ENCODE data around the gene LRRC10B. TPM values are rescaled to one million over a fixed set of nuclear protein-coding genes. Genes with fewer than 3 reads are reported as not detected.
"Not testable (repeated sequence)": the region's sequence is repeated elsewhere in the genome, so short reads cannot be mapped to it uniquely, and the experiment has no call there.

LRRC10B gene
- polyA plus RNA-seq, 3 donors from 2014 or later: not detected

- DNase-seq; H3K27ac Mint-ChIP-seq; H3K27me3 Mint-ChIP-seq (ENCODE audit: low read depth in 3 of 3): not testable (repeated sequence)
These were observed 29.0 kb upstream of the LRRC10B start for GRCh38 chr11:61479360-61480058.

GRCh38 chr11:61480261-61480993, 28.1 kb upstream of the LRRC10B start:
- H3K27me3 Mint-ChIP-seq (ENCODE audit: low read depth in 3 of 3): peaks cover 0 to 2% (median 1%) of the 10 kb centered on the region in 3 donors
- no peaks in the 10 kb centered on the region for H3K36me3 Mint-ChIP-seq
- peaks cover 6 to 7% of the 10 kb centered on the region in 2 donors for H3K4me1 Mint-ChIP-seq
- H3K9me3 Mint-ChIP-seq: no peaks in the 10 kb centered on the region
- peak overlapping the region in 1 of 6 donors; percentile 11 for H3K27ac Mint-ChIP-seq
- no peak overlapping the region for H3K4me3 Mint-ChIP-seq
- no peak for DNase-seq

More at GRCh38 chr11:61479360-61480058, 29.0 kb upstream of the LRRC10B start:
- H3K9me3 Mint-ChIP-seq, H3K36me3 Mint-ChIP-seq, H3K4me3 Mint-ChIP-seq, H3K4me1 Mint-ChIP-seq: not testable (repeated sequence)

- Mint-ChIP-seq H3K4me1 (peaks cover 6 to 7% of the 10 kb centered on the region in 2 donors), H3K27ac (peak overlapping the region in 1 of 6 donors; percentile 11), H3K27me3 (ENCODE audit: low read depth in 3 of 3) (peaks cover 0 to 2% (median 1%) of the 10 kb centered on the region in 3 donors), H3K36me3 (no peaks in the 10 kb centered on the region), H3K9me3 (no peaks in the 10 kb centered on the region), H3K4me3 (no peak overlapping the region)
- DNase-seq: no peak
These were observed 27.6 kb upstream of the LRRC10B start for GRCh38 chr11:61480994-61481335.

- H3K27ac Mint-ChIP-seq: no peak overlapping the region
- DNase-seq: no peak
- no peak overlapping the region for H3K4me3 Mint-ChIP-seq
- H3K9me3 Mint-ChIP-seq: no peaks in the 10 kb centered on the region
- no peaks in the 10 kb centered on the region for H3K36me3 Mint-ChIP-seq
- peaks cover 6 to 7% of the 10 kb centered on the region in 2 donors for H3K4me1 Mint-ChIP-seq
- peaks cover 0 to 3% (median 2%) of the 10 kb centered on the region in 3 donors for H3K27me3 Mint-ChIP-seq (ENCODE audit: low read depth in 3 of 3)
These were observed 26.7 kb upstream of the LRRC10B start for GRCh38 chr11:61481806-61482205.

- H3K9me3 Mint-ChIP-seq: no peaks in the 10 kb centered on the region
- no peak overlapping the region for H3K27ac Mint-ChIP-seq
- DNase-seq: no peak
- no peak overlapping the region for H3K4me3 Mint-ChIP-seq
- peaks cover 0 to 3% (median 2%) of the 10 kb centered on the region in 3 donors for H3K27me3 Mint-ChIP-seq (ENCODE audit: low read depth in 3 of 3)
- peaks cover 0 to 4% (median 3%) of the 10 kb centered on the region in 3 donors for H3K36me3 Mint-ChIP-seq
- H3K4me1 Mint-ChIP-seq: peaks cover 6% of the 10 kb centered on the region in 2 donors
These were observed 26.0 kb upstream of the LRRC10B start for GRCh38 chr11:61482513-61482912.

- peaks cover 0 to 4% (median 3%) of the 10 kb centered on the region in 3 donors for H3K36me3 Mint-ChIP-seq
- H3K9me3 Mint-ChIP-seq: no peaks in the 10 kb centered on the region
- H3K4me3 Mint-ChIP-seq: no peak overlapping the region
- no peak for DNase-seq
- H3K27me3 Mint-ChIP-seq (ENCODE audit: low read depth in 3 of 3): peaks cover 0 to 3% (median 2%) of the 10 kb centered on the region in 3 donors
- no peaks in the 10 kb centered on the region for H3K4me1 Mint-ChIP-seq
- no peak overlapping the region for H3K27ac Mint-ChIP-seq
These were observed 24.0 kb upstream of the LRRC10B start for GRCh38 chr11:61484541-61484940.

- no peaks in the 10 kb centered on the region for H3K9me3 Mint-ChIP-seq
- no peak for DNase-seq
- peaks cover 0 to 3% (median 2%) of the 10 kb centered on the region in 3 donors for H3K27me3 Mint-ChIP-seq (ENCODE audit: low read depth in 3 of 3)
- H3K4me3 Mint-ChIP-seq: no peak overlapping the region
- H3K36me3 Mint-ChIP-seq: peaks cover 0 to 4% (median 3%) of the 10 kb centered on the region in 3 donors
- H3K4me1 Mint-ChIP-seq: no peaks in the 10 kb centered on the region
- H3K27ac Mint-ChIP-seq: no peak overlapping the region
These were observed 23.5 kb upstream of the LRRC10B start for GRCh38 chr11:61485080-61485479.

- peak overlapping the region in 1 of 6 donors; percentile 71 for H3K27ac Mint-ChIP-seq
- H3K27me3 Mint-ChIP-seq (ENCODE audit: low read depth in 3 of 3): peaks cover 0 to 3% (median 2%) of the 10 kb centered on the region in 3 donors
- H3K4me1 Mint-ChIP-seq: no peaks in the 10 kb centered on the region
- H3K36me3 Mint-ChIP-seq: peaks cover 0 to 4% (median 3%) of the 10 kb centered on the region in 3 donors
- no peak for DNase-seq
- no peaks in the 10 kb centered on the region for H3K9me3 Mint-ChIP-seq
- no peak overlapping the region for H3K4me3 Mint-ChIP-seq
These were observed 22.4 kb upstream of the LRRC10B start for GRCh38 chr11:61486011-61486620.

GRCh38 chr11:61486779-61487178, 21.8 kb upstream of the LRRC10B start:
- H3K4me3 Mint-ChIP-seq: no peak overlapping the region
- no peak for DNase-seq
- H3K9me3 Mint-ChIP-seq: no peaks in the 10 kb centered on the region
- peaks cover 0 to 3% (median 2%) of the 10 kb centered on the region in 3 donors for H3K27me3 Mint-ChIP-seq (ENCODE audit: low read depth in 3 of 3)
- no peaks in the 10 kb centered on the region for H3K4me1 Mint-ChIP-seq
- H3K36me3 Mint-ChIP-seq: peaks cover 0 to 4% (median 3%) of the 10 kb centered on the region in 3 donors
- H3K27ac Mint-ChIP-seq: peak overlapping the region in 1 of 6 donors; percentile 71

GRCh38 chr11:61487342-61488025, 21.1 kb upstream of the LRRC10B start:
- Mint-ChIP-seq H3K4me3 (no peak overlapping the region), H3K4me1 (no peaks in the 10 kb centered on the region), H3K27ac (no peak overlapping the region), H3K9me3 (no peaks in the 10 kb centered on the region), H3K27me3 (ENCODE audit: low read depth in 3 of 3) (peaks cover 0 to 2% (median 2%) of the 10 kb centered on the region in 3 donors), H3K36me3 (peaks cover 0 to 4% (median 3%) of the 10 kb centered on the region in 3 donors)
- DNase-seq: no peak

- Mint-ChIP-seq H3K9me3 (no peaks in the 10 kb centered on the region), H3K4me1 (no peaks in the 10 kb centered on the region), H3K27me3 (ENCODE audit: low read depth in 3 of 3) (peaks cover 0 to 3% (median 2%) of the 10 kb centered on the region in 3 donors), H3K27ac (no peak overlapping the region), H3K4me3 (no peak overlapping the region), H3K36me3 (peaks cover 0 to 4% (median 3%) of the 10 kb centered on the region in 3 donors)
- DNase-seq: no peak
These were observed 19.8 kb upstream of the LRRC10B start for GRCh38 chr11:61488651-61489291.

- no peak for DNase-seq
- Mint-ChIP-seq H3K4me3 (no peak overlapping the region), H3K27ac (no peak overlapping the region), H3K27me3 (ENCODE audit: low read depth in 3 of 3) (peaks cover 0 to 3% (median 1%) of the 10 kb centered on the region in 3 donors), H3K4me1 (no peaks in the 10 kb centered on the region), H3K36me3 (peaks cover 0 to 4% (median 3%) of the 10 kb centered on the region in 3 donors), H3K9me3 (no peaks in the 10 kb centered on the region)
These were observed 18.5 kb upstream of the LRRC10B start for GRCh38 chr11:61489833-61490721.
